HCT116 (cell line): ENCODE results near the gene SYDE1. TPM values are rescaled to one million over a fixed set of nuclear protein-coding genes. Genes with fewer than 3 reads are reported as not detected.

Experiments
- ATAC-seq: fragments of 200-7000 bp; cut with Tn5 transposase; 2 replicates; pipeline ENCODE4 v1.9.1; 2020; ENCODE audit warnings: mild to moderate bottlenecking, moderate library complexity
- BruUV-seq: library from RNA; stranded (reverse); fragments of 400-500 nt; replicated peaks from 2 replicates; lab custom pipeline; 2021; lab: Mats Ljungman, UMichigan
- CTCF ChIA-PET: fragments of 300-600 bp; sonication (Branson Sonifier 250); formaldehyde crosslinking; loops from one replicate; lab custom pipeline; 2021; ENCODE audit warnings: antibody characterized with exemption; lab: Charles Lee
- POLR2A ChIA-PET: fragments of 300-600, 350-600 bp; sonication (Branson Sonifier 250); formaldehyde crosslinking; loops from one replicate; lab custom pipeline; 2021; ENCODE audit warnings: antibody characterized with exemption; lab: Charles Lee
- RAD21 ChIA-PET, 2 experiments: fragments of 300-600 bp; sonication (Branson Sonifier 250); formaldehyde crosslinking; loops; one replicate each; lab custom pipeline; 2023; ENCODE audit warnings: low total read pairs in 2 of 2; ENCODE audit not compliant: uncharacterized antibody in 2 of 2, unreplicated experiment in 2 of 2, low non-redundant PET in 1 of 2; lab: Charles Lee
- DNase-seq: peaks from one replicate; pipeline ENCODE4 v3.0.0-alpha.2; 2010; ENCODE audit warnings: low read depth, low spot score
- H2AFZ ChIP-seq: fragments of 200-600 bp; shearing (Covaris generic), sonication (generic); 2 replicates; pipeline ENCODE4 v1.6.1; 2017; ENCODE audit warnings: low read depth, mixed run types, mixed read lengths, antibody characterized with exemption, low read length; ENCODE audit not compliant: poor library complexity, severe bottlenecking
- H3K27ac ChIP-seq: 2 replicates; pipeline ENCODE4 v1.5.1; 2012; ENCODE audit warnings: low read depth, low read length
- H3K27me3 ChIP-seq: fragments of 200-600 bp; sonication (generic); 2 replicates; pipeline ENCODE4 v1.6.1; 2016; ENCODE audit warnings: mixed run types, low read length, mixed read lengths; ENCODE audit not compliant: insufficient read depth
- H3K36me3 ChIP-seq, 2 experiments: fragments of 200-500 bp in 1 of 2; fragments of 200-600 bp in 1 of 2; sonication (Bioruptor generic) in 1 of 2; sonication (generic) in 1 of 2; 2 replicates each; pipeline versions ENCODE4 v1.5.1 to v1.6.1; 2014 to 2016; ENCODE audit warnings: low read length in 2 of 2, inconsistent platforms in 1 of 2, mixed read lengths in 1 of 2, mixed run types in 1 of 2; ENCODE audit not compliant: insufficient read depth in 2 of 2, control insufficient read depth in 1 of 2
- H3K4me1 ChIP-seq, 2 experiments: fragments of 200-600 bp in 1 of 2; sonication (generic) in 1 of 2; 2 replicates each; pipeline versions ENCODE4 v1.5.1 to v1.6.1; 2012 to 2017; ENCODE audit warnings: low read length in 2 of 2, inconsistent platforms in 1 of 2, mild to moderate bottlenecking in 1 of 2, mixed read lengths in 1 of 2, mixed run types in 1 of 2, moderate library complexity in 1 of 2; ENCODE audit not compliant: insufficient read depth in 2 of 2, control insufficient read depth in 1 of 2
- H3K4me2 ChIP-seq: fragments of 200-600 bp; sonication (generic); 2 replicates; pipeline ENCODE4 v1.6.1; 2017; ENCODE audit warnings: mixed run types, low read length, mixed read lengths
- H3K4me3 ChIP-seq, 2 experiments: fragments of 200-600 bp in 1 of 2; sonication (generic) in 1 of 2; replicated peaks in 1 of 2; 2 replicates each; pipeline ENCODE4 v1.5.1; 2011 to 2016; ENCODE audit warnings: low read length in 2 of 2, control low read depth in 1 of 2, low read depth in 1 of 2, mild to moderate bottlenecking in 1 of 2, mixed read lengths in 1 of 2, mixed run types in 1 of 2
- H3K79me2 ChIP-seq: fragments of 200-600 bp; sonication (generic); 2 replicates; pipeline ENCODE4 v1.6.1; 2017; ENCODE audit warnings: mild to moderate bottlenecking, mixed run types, low read length, moderate library complexity, mixed read lengths; ENCODE audit not compliant: insufficient read depth
- H3K9ac ChIP-seq: fragments of 200-600 bp; sonication (generic); 2 replicates; pipeline ENCODE4 v1.6.1; 2016; ENCODE audit warnings: low read length, mixed read lengths
- H3K9me2 ChIP-seq: fragments of 200-600 bp; sonication (generic), shearing (Covaris generic); 2 replicates; pipeline ENCODE4 v1.6.1; 2017; ENCODE audit warnings: mixed run types, mild to moderate bottlenecking, moderate library complexity; ENCODE audit not compliant: insufficient read depth
- H3K9me3 ChIP-seq, 2 experiments: fragments of 200-500 bp in 1 of 2; fragments of 200-600 bp in 1 of 2; sonication (Bioruptor generic) in 1 of 2; sonication (generic) in 1 of 2; 2 replicates each; pipeline ENCODE4 v1.6.1; 2014 to 2017; ENCODE audit warnings: low read length in 2 of 2, mixed read lengths in 2 of 2, inconsistent platforms in 1 of 2, low read depth in 1 of 2, mild to moderate bottlenecking in 1 of 2, mixed run types in 1 of 2, moderate library complexity in 1 of 2; ENCODE audit not compliant: control insufficient read depth in 1 of 2, insufficient read depth in 1 of 2
- H4K20me1 ChIP-seq: fragments of 200-600 bp; sonication (generic), shearing (Covaris generic); 2 replicates; pipeline ENCODE4 v1.6.1; 2017; ENCODE audit warnings: mixed run types, mild to moderate bottlenecking, moderate library complexity; ENCODE audit not compliant: insufficient read depth
- RAD21 ChIP-seq: IDR thresholded peaks from 2 replicates; pipeline ENCODE4 v1.6.1; 2012; ENCODE audit warnings: low read depth, mild to moderate bottlenecking
- SIN3A ChIP-seq: IDR thresholded peaks from 2 replicates; pipeline ENCODE4 v1.6.1; 2012; ENCODE audit warnings: low read depth
- intact Hi-C: fragments of 100-400 bp; cut with micrococcal nuclease; formaldehyde crosslinking; loops from 2 replicates; pipeline ENCODE4 v1.10.0; 2022
- total RNA-seq: library from RNA; stranded (reverse); gene quantifications from one replicate; pipeline ENCODE4 v1.2.1, GENCODE V29; 2021; ENCODE audit not compliant: unreplicated experiment
- TF ChIP-seq, protein P1 (sequence below), 3 experiments: fragments of 200-600 bp in 1 of 3; sonication (generic) in 1 of 3; IDR thresholded peaks in 2 of 3; conservative IDR thresholded peaks in 1 of 3; 2 replicates each; pipeline ENCODE4 v1.5.1; 2012 to 2017; ENCODE audit warnings: low read depth in 2 of 3, low read length in 2 of 3, antibody characterized with exemption in 1 of 3, borderline replicate concordance in 1 of 3, control low read depth in 1 of 3, mild to moderate bottlenecking in 1 of 3, mixed read lengths in 1 of 3, mixed run types in 1 of 3, moderate library complexity in 1 of 3; ENCODE audit not compliant: insufficient read depth in 1 of 3

Gene SYDE1
- total RNA-seq, 1 experiment from 2014 or later, result 4.9 TPM

DNA sequence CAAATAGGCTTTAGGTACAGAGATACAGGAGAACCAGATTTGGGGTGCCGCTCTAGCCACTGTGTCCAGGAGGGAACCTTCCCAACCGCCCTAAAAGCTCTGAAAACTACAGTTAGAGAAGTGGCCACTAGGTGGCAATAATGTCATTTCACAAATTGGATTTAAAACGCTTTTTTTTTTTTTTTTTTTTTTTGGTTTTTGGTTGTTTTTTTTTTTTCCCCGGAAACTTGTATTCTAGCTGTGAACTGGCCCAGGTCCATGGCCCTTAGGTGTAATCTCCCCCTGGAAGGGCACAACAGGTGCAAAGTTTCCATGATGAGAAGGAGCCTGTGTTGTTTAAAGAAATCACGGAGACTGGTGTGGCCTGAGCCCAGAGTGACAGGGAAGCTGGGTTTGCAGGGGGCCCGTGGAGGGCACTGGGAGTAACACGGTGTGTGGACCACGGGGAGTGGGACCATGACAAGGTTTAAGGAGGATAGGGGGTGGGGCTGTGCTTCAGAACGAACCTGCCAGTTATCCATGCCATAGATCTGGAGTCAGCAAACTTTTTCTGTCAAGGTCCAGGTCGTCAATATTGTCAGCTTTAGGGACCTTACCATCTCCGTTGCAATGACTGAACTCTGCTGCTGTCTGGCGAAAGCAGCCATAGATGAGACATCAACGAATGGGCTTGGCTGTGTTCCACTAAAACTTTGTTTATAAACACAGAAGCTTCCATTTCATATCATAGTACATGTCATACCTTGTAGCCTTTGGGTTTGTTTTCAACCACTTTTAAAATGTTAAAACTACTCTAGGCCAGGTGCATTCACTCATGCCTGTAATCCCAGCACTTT is 15.1 kb upstream of the SYDE1 start:
- intact Hi-C loops, result loop anchor here (1.0 to 5.0 kb wide), 4 partner anchors 58 to 465 kb away; no protein-coding TSS in a partner anchor
- no TSS peak for BruUV-seq
- Histone ChIP-seq H3K4me3 (no peak overlapping the region), H3K27me3 (peaks cover 13% of the 10 kb centered on the region; the same call in 1 of the 2 replicates), H3K4me1 (peaks cover 0 to 4% of the 10 kb centered on the region in 2 experiments; a peak in 1 of 4 replicates), H2AFZ (peak overlapping the region; percentile 73), H3K4me2 (0 out of 2 replicates have a peak overlapping the region, but pooled peaks have one; percentile 17), H3K9me3 (no peaks in the 10 kb centered on the region), H3K79me2 (no peaks in the 10 kb centered on the region), H4K20me1 (no peaks in the 10 kb centered on the region), H3K9me2 (no peaks in the 10 kb centered on the region), H3K27ac (no peak overlapping the region), H3K36me3 (no peaks in the 10 kb centered on the region), H3K9ac (no peak overlapping the region)
- ChIA-PET POLR2A (interaction anchor here (0.8 to 1.6 kb wide), 4 partner anchors 9 to 464 kb away, joined by 3 to 5 read pairs (median 4); no protein-coding TSS in a partner anchor), RAD21 (interaction anchor here (0.6 to 1.1 kb wide), 12 partner anchors 9 to 518 kb away, joined by 3 to 6 read pairs (median 4); no protein-coding TSS in a partner anchor), CTCF (interaction anchor here (0.6 to 2.7 kb wide), 25 partner anchors 8 to 734 kb away, joined by 3 to 27 read pairs (median 4); partner anchors contain the start of genes NDUFB7 and OR1I1)
- ATAC-seq, result peak; percentile 78
- peak; percentile 66 for DNase-seq
- TF ChIP-seq, protein P1, sequence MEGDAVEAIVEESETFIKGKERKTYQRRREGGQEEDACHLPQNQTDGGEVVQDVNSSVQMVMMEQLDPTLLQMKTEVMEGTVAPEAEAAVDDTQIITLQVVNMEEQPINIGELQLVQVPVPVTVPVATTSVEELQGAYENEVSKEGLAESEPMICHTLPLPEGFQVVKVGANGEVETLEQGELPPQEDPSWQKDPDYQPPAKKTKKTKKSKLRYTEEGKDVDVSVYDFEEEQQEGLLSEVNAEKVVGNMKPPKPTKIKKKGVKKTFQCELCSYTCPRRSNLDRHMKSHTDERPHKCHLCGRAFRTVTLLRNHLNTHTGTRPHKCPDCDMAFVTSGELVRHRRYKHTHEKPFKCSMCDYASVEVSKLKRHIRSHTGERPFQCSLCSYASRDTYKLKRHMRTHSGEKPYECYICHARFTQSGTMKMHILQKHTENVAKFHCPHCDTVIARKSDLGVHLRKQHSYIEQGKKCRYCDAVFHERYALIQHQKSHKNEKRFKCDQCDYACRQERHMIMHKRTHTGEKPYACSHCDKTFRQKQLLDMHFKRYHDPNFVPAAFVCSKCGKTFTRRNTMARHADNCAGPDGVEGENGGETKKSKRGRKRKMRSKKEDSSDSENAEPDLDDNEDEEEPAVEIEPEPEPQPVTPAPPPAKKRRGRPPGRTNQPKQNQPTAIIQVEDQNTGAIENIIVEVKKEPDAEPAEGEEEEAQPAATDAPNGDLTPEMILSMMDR (IDR thresholded peaks at IDR 0.05 in 2 of 3, conservative IDR thresholded peaks at IDR 0.05 in 1 of 3; ENCODE audit: borderline replicate concordance in 1 of 3, insufficient read depth in 1 of 3, low read depth in 2 of 3, low read length in 2 of 3), result peak; percentile 56 to 83 (median 79)
- TF ChIP-seq SIN3A, result no peak
- TF ChIP-seq RAD21, result peak; percentile 80
